NCI-H1436 (cell line): ENCODE data around the gene SMAD5.

Experiments
- DNase-seq: peaks from one replicate; lab custom pipeline; 2025; lab: John Stamatoyannopoulos, UW

The SMAD5 gene

DNA sequence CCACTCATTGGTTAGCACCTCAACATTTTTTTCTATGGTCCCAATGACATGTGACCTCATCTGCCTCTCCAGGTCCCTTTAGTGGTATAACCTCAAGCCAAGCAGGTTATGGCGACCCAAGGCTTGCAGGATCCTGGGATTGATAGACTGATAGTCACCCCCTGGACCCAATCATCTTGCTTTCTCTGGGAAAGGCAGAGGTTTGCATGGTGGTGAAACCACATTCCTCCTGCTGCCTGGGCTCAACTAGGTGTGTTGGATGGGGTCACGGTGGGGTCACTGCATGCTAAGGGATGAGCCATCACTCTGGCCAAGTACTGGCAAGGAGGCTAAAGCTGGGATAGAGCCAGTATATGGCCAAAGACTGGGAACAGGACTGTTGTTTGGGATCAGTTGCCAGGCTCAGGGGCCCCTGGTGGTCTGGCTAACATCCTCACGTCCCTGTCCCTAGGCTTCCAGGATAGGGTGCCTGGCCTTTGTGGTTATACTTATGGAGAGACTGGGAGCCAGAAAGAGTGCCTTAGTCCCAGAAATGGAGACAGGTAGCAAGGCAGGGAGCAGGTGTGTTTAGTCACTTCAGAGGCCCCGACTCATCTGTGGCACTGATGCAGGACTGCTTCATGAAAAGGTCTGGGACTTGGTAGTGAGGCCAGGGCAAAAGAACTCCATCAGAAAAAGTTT lies 65.0 kb downstream of the SMAD5 start:
- DNase-seq, result no peak

DNA sequence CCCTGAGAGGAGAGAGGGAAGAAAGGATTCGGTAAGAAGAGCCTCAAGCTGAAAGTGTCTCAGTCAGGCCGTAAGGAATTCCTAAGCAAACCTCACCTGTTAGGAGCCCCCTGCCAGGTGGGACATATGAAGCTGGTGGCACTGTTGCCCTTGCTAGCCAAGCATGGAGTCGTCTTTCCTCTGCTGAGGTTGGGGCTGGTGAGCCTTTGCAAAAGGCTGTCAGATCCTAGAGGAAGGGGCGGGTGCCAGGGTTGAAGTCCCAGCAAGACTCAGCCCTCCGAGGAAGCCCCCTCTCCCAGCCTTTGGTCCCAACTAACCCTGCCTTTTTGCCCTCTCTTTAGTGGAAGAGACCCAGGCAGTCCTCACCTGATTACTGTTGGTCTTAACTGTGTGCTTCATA lies 65.8 kb downstream of the SMAD5 start:
- DNase-seq, result no peak

DNA sequence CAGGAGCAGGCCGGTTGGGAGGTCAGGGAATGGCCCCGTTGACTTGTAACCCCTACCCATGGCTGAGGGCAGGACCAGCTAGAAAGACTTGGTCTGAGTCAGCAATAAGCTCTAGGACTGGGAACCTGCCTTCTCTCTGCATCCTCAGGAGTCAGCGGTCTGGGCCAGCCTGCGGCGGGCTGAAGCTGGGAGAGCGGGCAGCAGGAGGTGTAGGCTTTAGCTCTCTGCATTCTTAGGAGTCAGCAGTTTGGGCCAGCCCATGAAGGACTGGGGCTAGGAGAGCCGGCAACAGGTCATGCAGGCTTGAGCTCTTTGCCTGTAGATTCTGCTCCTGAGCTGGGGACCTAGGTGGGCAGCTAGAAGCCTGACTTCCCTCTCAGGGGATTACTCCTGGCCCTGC lies 66.8 kb downstream of the SMAD5 start:
- no peak for DNase-seq

DNA sequence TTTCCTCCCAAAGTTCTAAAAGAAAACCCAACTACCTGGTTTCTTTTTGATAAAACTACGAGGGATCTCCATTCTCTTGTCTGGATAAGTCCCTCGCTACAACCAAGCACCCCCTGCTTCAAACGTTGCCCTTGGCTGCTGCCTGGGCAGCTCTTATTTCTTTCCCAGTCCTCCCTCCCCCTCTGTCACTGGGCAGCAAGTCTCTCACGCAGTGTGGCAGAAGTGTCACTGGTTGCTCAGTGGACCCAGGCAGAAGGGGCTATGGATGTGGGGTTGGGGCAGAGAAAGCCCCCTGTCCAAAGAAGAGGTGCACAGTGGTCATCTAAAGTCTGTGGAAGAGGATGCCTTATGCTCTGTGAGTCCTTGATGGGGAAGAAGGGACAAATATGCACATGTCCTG lies 67.5 kb downstream of the SMAD5 start:
- no peak for DNase-seq

DNA sequence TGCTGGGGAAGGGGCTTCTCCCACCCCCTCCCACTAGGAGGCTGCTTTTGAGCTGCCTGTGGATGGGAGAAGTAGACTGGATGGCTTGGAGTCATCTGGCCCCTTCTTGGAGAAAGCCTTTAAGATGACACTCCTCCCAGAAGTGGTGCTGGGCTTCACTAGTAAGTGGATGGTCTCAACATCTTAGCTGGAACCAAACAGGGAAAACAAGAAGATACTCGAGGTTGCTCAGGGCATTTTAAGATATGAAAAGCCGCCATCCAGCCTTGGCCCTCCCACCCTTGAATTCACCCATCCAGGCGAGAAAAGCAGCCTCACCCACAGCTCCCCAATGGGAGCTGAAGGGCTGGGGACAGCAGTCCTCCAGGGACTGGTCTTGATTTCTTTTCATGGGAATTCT lies 68.1 kb downstream of the SMAD5 start:
- DNase-seq, result no peak

DNA sequence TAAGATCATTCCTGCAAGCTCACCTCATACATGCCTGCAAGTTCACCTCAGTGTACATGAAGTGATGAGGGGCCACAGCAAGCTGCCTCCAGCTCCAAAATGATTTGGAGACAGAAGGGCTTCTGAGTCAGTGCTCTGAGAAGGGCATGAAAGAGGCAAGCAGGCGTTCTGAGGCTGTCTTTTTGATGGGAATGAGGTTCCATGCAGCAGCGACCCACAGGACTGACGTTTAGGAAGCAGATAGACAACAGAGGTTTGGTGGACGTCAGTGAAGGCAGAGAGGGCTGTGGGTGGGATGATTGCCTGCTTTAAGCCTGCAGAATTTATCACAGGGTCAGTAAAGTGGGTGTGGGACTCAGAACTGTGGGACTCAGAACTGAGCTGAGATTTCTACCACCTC lies 69.2 kb downstream of the SMAD5 start:
- DNase-seq, result no peak

DNA sequence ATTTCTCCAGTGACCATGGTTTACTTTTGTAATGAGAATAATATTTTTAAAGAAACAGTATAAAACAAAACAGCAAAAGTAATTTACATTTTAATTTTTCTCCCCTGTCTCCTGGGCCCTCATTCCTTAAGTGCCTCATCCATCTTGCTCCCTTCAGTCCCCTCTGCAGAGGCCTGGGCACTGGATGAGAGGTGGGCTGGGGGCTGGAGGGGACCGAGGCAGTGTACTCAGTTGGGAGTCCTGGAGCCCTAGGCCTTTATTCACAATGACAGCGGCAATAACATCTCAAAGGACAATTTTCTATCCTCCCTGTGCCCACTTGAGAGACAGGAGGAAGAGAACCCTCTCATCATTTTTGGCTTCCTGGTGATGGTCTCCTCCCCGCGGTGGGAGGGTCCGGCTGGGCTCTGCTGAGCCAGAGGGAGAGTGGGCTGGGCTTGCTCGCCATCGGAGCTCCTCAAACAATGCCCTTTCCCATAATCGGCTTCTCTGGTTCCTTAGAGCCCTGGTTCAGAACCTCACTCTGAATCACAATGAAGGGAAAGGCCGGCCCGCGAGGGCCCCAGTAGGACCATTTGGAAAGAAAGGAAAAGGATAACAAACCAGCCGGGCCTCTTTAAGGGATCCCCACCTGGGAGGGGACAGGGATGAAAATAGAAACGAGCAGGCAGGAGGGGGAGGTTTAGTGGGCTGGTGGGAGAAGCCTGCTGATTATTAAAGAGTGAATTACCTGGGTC lies 70.0 kb downstream of the SMAD5 start:
- DNase-seq, result peak; percentile 20

DNA sequence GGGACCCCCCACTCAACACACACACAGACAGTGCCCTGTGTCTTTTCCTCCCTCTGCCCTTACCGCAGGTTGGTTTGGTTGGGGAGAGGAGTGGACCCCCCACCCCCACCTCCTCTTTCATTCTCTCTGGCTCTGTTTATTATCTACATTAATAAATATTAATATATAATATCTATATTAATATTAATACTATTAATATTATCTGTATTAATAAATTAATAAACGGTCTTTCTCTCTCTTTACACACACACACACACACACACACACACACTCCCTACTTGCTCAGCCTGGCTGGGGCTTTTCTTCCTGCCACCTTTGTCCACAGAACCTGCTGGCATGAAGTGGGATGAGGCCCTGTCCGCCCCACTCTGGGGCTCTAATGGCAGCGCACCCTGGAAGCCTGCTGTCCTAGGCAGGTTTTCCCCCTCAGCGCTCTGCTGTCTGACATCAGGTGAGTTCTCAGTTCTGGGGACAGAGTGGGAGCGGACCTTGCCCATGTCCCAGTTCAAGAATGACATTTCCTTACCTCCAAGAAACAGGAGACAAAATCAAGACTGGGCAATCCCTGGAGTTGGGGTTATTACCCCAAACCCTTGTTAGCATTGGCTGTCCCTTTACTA lies 70.8 kb downstream of the SMAD5 start:
- DNase-seq, result no peak

DNA sequence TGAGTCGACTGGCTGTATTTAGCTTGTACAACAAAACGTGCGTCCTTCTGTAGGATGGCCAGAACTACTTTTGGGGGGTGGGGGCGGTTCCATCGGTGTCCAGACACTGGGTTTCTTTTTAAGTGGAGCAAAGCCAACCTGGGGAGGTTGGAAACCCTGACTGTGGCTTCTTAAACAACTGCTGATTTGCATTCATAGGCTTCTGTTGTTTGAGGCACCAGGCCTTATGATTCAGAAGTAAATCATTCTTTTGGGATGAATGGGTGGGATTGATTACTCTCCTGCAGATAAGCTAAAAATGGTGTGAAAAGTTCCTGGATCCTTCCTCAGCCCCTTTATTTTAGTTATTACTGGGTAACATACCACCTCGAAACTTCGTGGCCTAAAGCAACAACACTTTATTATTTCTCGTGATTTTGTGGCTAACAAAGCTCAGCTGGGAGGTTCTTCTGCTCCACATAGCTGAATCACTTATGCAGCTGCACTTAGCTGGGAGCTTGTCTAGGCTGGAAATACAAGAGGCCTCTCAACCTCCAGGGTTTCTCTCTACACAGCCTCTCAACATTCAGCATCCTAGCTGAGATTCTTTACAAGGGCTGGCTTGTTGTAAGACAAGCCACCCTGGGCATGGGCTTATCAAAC lies 72.5 kb downstream of the SMAD5 start:
- no peak for DNase-seq

DNA sequence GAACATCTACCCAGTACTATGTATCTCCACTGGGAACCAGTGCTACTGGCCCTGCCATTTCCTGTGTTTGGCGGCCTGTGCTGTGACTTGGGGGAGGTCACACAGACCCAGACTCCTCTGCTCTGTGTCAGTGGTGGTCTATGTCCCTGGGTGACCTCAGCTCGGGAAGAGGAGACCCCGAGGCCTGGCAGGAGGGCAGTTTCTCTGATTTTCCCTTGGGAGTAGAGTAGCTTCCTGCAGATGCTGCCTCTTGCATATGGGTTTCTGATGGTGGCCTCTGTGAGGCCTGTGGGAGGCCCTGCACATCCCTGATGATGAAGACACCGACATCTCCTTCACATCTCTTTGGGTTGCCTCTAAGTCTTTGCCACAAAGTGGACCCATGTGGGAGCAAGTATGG lies 73.3 kb downstream of the SMAD5 start:
- no peak for DNase-seq

DNA sequence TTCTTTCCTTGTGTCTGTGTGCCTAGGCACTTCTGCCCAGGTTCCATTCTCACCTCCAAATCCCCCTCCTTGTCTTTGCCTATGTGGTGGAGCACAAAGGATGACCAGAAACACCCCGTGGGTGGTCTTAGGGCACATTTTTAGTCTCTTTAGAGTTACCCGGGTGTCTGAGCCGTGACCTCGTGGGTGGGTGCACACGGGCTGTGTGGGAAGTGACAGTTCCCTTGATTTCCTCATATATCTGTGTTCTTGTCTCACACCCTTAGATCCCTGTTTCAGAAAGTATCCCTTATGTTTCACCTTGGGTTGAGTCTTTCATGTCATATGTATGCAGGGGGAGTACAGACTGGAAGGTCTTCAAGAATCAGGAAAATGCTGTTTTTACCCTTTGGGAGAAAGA lies 73.7 kb downstream of the SMAD5 start:
- DNase-seq, result no peak

DNA sequence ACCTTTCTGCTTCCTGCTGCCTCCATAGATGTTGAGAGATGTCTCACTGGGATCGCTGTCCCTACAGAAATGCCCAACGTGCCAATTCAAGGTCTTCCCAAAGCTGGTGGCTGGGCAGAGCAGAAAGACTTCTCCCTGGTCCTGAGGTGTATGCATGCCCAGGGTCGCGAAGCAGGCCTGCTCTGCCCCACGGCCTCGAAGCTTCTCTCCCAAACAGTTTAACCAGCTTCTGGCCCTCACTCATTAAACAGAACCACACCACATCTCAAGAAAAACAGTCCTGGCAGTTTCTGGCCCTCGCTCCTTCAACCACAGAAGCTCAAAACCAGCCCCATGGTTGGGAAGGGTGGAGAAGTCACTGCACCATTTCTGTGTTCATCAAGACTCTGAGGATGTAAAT lies 75.0 kb downstream of the SMAD5 start:
- no peak for DNase-seq

DNA sequence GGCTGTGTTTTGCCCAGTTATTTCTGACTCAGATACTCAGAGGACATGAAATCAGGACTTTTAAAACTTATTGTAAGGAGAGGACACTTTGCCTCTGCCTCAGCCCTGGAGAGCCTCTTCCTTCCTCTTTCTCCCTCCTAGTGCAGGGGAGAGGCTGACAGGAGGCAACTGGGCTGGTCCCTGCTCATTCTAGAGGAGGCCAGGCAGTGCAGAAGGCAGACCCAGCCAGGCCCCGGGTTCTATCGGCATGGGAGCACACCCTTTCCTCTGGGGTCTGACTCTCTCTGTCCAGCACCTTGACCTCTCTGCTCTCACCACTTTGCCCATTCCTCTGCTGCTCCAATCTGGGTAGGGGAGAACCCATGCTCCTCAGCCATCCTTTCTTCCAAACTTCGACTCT lies 76.3 kb downstream of the SMAD5 start:
- no peak for DNase-seq

DNA sequence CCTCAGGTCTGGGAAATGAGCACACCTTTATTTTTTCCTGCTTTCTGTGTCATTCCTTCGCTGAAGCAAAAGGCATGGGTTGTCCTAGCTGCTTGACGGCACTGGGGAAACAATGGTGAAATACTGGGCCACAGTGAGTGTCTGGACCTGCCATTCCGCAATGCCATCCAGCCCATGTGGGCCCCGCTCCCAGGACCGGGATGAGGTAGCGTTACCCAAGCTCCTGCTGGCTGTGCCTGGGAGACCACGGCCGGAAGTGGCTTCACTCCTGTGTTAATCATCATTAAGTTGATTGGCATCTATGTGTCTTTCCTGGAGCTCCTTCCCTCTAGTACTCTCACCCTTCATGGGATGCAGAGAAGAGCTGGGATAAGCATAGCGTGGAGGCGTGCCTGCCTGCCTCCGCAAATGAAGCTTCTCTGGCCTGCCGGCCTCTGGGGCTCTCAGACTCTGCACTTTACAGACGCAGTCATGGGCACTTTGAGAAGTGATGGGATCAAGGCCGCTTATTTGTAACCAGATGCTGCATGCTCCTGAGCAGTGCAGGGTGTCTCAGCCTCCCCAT lies 76.8 kb downstream of the SMAD5 start:
- no peak for DNase-seq

DNA sequence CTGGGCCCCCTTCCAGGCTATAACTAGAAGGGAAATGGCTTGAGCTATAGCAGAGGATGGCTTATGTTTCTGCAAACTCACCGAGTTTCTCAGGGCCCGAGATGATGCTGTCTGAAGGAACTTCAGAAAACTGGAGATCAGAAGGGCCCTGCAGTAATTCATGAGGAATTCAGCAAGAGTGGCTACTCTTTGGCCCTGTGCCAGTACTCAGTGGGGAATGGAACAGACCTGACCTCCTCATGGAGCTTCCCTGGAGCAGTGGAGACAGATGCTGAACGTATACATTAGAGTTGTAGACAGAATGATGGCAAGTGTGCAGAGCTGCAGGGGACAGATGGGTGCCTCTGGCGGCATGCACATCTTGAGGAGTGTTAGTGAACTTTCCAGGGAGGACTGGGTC lies 77.6 kb downstream of the SMAD5 start:
- DNase-seq, result no peak

DNA sequence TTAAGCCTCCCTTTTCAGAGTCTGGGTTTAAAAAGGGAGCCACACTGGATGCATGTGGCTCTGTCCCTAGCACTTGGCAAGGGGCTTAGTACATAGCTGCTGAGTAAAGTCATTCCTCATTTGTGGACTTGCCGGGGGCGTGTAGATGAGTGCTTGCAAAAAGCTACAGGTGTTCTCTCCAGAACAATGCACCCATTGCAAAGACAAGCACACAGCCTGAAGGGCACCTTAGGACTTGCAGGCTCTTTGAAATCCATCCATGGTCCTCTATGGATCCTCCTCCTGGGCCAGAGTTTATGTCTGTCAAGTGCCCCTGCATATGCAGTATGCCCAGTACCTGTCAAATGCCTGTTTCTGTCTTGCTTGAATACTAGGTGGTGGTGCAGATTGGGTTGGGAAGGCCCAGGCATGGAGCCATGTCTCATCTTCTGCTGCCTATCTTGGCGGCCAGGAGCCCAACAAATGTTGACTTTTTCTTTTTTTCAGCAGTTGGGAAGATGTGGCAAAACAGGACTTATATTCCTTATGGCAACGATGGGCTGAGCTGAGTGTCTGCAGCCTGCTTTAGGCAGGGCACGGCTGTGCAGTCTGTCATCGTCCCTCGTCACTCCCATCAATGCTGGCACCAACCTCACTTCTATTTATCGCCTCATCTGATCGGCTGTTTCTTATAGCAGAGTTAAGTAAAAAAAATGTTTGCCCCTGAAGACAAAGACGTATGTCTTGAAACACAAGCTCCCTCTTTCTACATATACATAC lies 78.8 kb downstream of the SMAD5 start:
- DNase-seq, result no peak

DNA sequence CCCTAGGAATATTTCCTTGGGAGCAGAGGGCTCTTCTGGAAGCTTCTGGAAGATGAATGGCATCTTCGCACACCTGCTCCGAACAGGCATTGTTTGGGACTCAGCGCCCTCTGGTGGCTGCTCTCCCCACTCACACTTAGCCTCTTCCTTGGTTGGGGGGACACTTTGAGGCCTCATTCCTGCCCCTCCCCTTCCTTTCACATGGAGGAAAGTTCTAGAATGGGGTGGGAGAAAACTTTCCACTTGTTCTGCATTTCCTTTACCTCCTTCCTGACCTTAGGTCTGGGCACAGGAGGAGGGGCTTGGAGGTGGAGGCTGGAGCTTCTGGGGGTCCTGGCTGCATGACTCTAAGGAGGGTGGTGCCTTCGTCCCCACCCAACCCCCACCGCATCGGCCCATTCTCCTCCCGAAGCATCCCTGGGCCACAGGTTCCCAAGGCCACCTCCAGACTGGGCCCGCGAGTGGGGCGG lies 79.6 kb downstream of the SMAD5 start:
- peak; percentile 36 for DNase-seq

DNA sequence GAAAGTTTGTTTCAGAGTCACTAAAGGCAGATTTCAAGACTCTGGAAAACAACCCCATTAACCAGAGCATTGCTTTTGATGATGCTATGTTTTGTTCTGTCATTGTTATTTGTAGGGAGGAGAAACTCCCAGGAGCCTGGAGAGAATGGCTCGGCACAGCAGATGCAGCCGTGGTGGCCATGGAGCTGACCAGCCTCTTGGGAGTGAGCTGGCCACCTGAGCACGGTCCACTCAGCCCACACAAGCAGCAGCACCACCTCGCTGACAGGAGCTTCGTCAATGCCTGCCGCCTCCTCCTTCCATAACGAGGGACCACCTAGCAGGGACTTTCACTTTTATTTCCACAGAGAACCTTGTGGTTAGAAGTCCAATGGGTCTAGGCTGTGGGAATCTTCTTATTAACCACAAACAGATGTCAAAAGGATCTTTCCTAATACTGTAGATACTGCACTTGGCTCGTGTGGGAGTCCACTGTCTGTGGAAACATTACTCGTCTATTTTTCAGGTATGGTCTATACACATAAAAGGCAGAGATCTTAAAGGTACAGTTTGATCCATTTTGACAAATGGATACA lies 81.4 kb downstream of the SMAD5 start:
- DNase-seq, result no peak

DNA sequence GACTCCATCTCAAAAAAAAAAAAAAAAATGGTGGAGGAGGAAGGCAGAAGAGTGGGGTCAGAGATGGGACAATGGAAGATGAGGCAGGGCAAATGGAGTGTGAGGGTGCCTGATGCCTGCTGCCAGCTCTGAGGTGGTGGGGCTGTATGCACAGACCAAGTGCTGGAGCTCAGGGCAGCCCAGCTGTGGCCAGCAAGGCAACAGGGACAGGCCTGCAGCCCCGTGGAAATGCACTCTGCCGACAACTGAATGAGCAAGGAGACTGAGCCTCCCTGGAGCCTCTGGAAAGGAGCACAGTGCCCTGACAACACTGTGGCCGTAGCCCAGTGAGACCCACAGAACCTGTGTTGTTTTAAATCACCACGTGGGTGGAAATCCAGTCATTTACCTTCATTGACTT lies 83.2 kb downstream of the SMAD5 start:
- no peak for DNase-seq

DNA sequence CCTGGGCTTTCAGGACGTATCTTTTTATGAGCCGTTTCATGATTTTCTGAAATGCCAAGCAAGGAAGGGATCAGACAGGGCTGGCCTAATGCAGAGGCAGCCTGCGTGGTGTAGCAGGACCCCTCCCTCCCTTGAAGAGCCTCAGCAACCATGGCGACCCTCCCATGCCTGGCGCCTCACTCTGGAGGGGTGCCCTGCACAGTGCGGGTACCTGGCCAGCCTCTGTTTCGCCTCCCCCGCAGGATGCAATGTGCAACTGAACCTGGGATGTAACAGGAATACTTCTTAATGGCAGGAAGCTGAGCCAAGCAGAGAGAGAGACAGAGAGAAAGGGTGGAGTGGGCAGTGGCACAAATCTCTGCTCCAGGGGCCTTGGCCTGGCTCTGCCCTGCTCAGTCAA lies 83.6 kb downstream of the SMAD5 start:
- DNase-seq, result no peak

DNA sequence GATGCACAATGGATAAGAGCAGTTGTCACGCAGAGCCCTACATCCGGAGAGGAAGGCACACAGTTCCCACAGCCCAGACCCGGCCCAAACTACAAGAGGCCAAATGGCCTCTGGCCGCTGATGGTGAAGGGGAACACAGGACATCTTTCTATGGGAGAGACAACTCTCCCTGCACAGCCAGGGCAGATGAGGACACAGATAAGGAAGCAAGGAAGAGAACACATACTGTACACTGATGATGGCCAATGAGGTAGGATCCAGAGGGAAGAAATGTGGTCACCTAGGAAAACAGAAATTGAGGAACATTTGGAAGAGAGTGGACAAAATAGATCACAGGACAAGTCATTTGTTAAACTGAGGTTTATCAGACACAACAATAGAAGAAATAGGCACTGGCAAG lies 88.7 kb downstream of the SMAD5 start:
- no peak for DNase-seq
